Neural crest cell (in vitro differentiated cells): ENCODE results near the gene ANKRD65. TPM values are rescaled to one million over a fixed set of nuclear protein-coding genes. Genes with fewer than 3 reads are reported as not detected.

Experiments used
- DNase-seq: peaks from one replicate; pipeline ENCODE4 v3.0.0; 2021; ENCODE audit warnings: low read depth, mixed read lengths, low spot score
- H3K27ac Mint-ChIP-seq: one replicate; pipeline ENCODE4 v1.8.0; 2021; ENCODE audit warnings: mild to moderate bottlenecking, mixed read lengths; ENCODE audit not compliant: unreplicated experiment
- H3K27me3 Mint-ChIP-seq: 2 replicates; pipeline ENCODE4 v1.8.0; 2021; ENCODE audit warnings: low read depth, mild to moderate bottlenecking, mixed read lengths
- H3K36me3 Mint-ChIP-seq: 2 replicates; pipeline ENCODE4 v1.8.0; 2021; ENCODE audit warnings: low read depth, mild to moderate bottlenecking, mixed read lengths
- H3K4me1 Mint-ChIP-seq: 2 replicates; pipeline ENCODE4 v1.8.0; 2021; ENCODE audit warnings: mixed read lengths
- H3K4me3 Mint-ChIP-seq: one replicate; pipeline ENCODE4 v1.8.0; 2021; ENCODE audit warnings: mild to moderate bottlenecking, mixed read lengths
- H3K9me3 Mint-ChIP-seq: 2 replicates; pipeline ENCODE4 v1.8.0; 2021; ENCODE audit warnings: mixed read lengths
- total RNA-seq: library from RNA; stranded (reverse); gene quantifications from 2 replicates; pipeline ENCODE4 v1.2.1, GENCODE V29; 2021
- TF ChIP-seq, protein P1 (sequence below): fragments of 200-600 bp; sonication (generic); conservative IDR thresholded peaks from 2 replicates; pipeline ENCODE4 v1.5.0; 2021; ENCODE audit warnings: antibody characterized with exemption, mild to moderate bottlenecking

Gene ANKRD65
- total RNA-seq, 1 donor from 2014 or later = 0.89 TPM

DNA sequence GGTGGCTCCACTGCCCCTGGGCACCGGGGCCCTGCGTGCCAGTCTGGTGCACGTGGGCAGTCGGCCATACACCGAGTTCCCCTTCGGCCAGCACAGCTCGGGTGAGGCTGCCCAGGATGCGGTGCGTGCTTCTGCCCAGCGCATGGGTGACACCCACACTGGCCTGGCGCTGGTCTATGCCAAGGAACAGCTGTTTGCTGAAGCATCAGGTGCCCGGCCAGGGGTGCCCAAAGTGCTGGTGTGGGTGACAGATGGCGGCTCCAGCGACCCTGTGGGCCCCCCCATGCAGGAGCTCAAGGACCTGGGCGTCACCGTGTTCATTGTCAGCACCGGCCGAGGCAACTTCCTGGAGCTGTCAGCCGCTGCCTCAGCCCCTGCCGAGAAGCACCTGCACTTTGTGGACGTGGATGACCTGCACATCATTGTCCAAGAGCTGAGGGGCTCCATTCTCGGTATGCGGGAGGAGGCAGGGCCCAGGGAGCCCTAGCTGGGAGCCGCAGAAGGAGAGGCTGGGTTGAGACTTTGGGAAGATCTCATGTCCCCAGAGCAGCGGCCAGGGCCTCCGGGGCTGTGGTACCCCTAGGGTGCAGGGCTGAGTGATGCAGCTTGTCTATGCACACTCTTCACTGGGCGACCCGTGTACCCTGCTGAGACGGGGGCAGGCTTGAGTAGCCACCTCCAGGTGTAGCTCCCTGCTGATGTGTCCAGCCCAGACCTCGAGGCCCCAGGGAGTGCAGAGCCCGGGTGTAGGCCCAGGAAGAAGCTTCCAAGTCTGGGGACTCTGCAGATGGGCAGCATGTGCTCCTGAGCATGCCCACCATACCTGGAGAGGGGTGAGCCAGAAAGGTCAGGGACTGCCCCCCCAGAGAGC, 16.2 kb upstream of the ANKRD65 start:
- Mint-ChIP-seq H3K27ac (no peak overlapping the region), H3K9me3 (no peaks in the 10 kb centered on the region), H3K36me3 (no peaks in the 10 kb centered on the region), H3K4me1 (peaks cover 15% of the 10 kb centered on the region), H3K4me3 (no peak overlapping the region), H3K27me3 (peaks cover 16% of the 10 kb centered on the region)
- DNase-seq = no peak
- TF ChIP-seq, protein P1, sequence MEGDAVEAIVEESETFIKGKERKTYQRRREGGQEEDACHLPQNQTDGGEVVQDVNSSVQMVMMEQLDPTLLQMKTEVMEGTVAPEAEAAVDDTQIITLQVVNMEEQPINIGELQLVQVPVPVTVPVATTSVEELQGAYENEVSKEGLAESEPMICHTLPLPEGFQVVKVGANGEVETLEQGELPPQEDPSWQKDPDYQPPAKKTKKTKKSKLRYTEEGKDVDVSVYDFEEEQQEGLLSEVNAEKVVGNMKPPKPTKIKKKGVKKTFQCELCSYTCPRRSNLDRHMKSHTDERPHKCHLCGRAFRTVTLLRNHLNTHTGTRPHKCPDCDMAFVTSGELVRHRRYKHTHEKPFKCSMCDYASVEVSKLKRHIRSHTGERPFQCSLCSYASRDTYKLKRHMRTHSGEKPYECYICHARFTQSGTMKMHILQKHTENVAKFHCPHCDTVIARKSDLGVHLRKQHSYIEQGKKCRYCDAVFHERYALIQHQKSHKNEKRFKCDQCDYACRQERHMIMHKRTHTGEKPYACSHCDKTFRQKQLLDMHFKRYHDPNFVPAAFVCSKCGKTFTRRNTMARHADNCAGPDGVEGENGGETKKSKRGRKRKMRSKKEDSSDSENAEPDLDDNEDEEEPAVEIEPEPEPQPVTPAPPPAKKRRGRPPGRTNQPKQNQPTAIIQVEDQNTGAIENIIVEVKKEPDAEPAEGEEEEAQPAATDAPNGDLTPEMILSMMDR = no peak

DNA sequence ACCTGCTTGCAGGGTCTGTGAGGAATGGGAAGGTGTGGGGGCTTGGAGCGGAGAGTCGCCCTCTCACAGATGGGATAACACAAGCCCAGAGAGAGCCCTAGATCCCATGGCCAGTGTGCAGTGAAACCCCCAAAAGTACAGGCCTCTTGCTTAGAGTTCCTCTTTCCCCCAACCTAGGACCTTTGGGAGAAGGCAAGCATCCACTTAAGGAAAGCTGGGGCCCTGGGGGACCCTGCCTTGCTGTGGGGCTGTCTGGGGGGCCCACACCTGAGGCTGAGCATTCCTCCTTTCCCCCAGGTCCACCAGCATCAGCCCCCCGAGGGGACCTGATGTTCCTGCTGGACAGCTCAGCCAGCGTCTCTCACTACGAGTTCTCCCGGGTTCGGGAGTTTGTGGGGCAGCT, 15.6 kb upstream of the ANKRD65 start:
- TF ChIP-seq, protein P1 = no peak
- H3K36me3 Mint-ChIP-seq = no peaks in the 10 kb centered on the region
- peaks cover 19% of the 10 kb centered on the region for H3K4me1 Mint-ChIP-seq
- H3K27me3 Mint-ChIP-seq = peaks cover 16% of the 10 kb centered on the region
- H3K9me3 Mint-ChIP-seq = no peaks in the 10 kb centered on the region
- no peak overlapping the region for H3K27ac Mint-ChIP-seq
- DNase-seq = no peak
- peak overlapping the region; percentile 47 for H3K4me3 Mint-ChIP-seq

DNA sequence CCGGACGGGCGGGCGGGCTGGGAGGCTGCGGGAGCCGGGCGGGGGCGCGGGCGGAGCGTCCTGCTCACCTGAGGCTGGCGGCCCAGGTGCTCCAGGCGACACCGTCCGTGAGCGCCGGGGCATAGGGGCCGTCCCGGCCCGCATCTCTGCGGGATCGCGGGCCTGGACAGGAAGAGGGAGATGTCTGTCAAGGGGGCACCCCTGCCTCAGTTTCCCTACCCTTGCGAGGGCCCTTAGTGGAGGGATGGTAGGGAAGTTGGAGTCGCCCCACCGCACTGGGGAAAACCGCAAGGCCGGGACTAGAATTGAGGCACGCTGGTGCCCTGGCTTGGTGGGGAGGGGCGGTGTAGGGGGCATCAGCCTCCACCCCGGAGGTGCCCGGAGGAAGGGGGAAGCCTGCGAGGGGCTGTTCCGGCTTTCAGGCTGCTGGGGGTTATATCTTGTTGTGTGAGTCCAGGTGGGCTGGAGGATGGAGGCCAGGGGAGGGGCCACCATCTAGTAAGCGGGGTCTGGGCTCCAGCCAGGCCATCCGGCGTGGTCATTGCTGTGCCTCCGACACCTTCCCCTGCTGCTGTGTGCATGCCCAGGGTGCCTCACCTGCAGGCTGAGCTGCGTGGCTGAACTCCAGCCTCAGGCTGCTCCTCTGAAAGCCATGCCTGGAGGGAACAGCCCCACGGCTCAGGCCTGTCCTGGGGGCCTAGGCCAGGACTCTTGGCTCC, 15.0 kb upstream of the ANKRD65 start:
- Mint-ChIP-seq H3K9me3 (no peaks in the 10 kb centered on the region), H3K36me3 (no peaks in the 10 kb centered on the region), H3K27me3 (peaks cover 16% of the 10 kb centered on the region), H3K4me1 (peaks cover 21% of the 10 kb centered on the region), H3K4me3 (peak overlapping the region; percentile 47), H3K27ac (no peak overlapping the region)
- TF ChIP-seq, protein P1 = no peak
- no peak for DNase-seq

DNA sequence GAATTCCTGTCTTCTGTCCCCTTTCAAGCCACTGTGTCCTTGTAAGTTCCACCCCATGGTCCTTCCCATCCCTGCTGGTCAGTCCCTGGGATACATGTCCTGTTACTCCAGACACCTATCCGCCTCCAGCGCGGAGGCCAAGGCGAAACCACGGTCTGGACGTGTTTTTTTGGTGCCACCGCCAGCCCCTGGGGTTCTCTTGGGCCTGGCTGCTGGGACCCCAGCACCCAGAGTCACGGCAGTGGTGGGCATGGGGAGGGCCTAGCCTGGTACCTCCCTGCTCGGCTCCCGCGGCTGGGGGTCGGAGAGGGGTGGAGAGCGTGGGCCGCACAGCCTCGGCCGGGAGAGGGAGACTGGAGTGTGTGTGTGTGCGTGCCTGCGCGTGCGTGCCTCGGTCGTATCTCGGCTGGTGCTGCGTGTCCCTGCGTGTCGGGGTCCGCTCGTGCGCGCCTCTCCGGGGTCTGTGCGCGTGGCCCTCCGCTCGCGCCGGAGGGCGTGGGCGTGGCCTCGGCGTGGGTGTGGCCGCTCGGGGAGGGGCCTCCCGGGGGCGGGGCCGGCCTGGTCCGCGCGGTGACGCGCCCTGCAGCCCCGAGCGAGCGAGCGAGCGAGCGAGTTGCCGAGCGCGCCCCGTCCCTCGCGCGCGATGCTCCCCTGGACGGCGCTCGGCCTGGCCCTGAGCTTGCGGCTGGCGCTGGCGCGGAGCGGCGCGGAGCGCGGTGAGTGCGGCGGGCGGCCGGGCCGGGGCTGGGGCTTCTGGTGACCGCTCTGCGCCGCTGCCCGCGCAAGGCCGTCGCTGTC, 14.2 kb upstream of the ANKRD65 start, which contains the start of gene VWA1:
Gene VWA1, plus strand, starts transcription at position 585 of the 798 bp plus-strand sequence. Its CDS starts 59 bp downstream, at position 644.
- Mint-ChIP-seq H3K9me3 (no peaks in the 10 kb centered on the region), H3K36me3 (no peaks in the 10 kb centered on the region), H3K4me3 (peak within 1 kb of the TSS; percentile 76), H3K27ac (no peak within 1 kb of the TSS), H3K4me1 (peaks cover 21% of the 10 kb centered on the region), H3K27me3 (peaks cover 16% of the 10 kb centered on the region)
- DNase-seq = peak; percentile 61
- TF ChIP-seq, protein P1 = peak; percentile 19

DNA sequence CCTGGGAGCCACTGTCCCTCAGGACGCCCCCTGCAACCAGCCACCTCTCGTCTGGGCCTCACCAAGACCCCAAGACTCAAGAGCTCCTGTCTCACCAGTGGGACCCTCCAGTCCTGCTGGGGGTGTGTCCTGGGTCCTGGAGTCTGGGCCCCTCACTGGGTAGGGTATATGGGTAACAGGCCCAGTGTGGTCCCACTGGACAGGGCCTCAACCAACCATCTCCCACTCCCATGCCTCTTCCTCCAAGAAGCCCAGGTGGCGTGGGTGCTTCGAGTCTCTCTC, 13.7 kb upstream of the ANKRD65 start:
- Mint-ChIP-seq H3K27ac (no peak overlapping the region), H3K27me3 (peaks cover 21% of the 10 kb centered on the region), H3K9me3 (no peaks in the 10 kb centered on the region), H3K4me1 (peaks cover 26% of the 10 kb centered on the region), H3K4me3 (peak overlapping the region; percentile 76), H3K36me3 (no peaks in the 10 kb centered on the region)
- TF ChIP-seq, protein P1 = no peak
- no peak for DNase-seq
